CD14-positive monocyte (primary cell): ENCODE measurements around the gene TXNRD1. TPM values are rescaled to one million over a fixed set of nuclear protein-coding genes. Genes with fewer than 3 reads are reported as not detected.

Experiments used
- DNase-seq, 3 donors: peaks; one replicate each; pipeline ENCODE4 v3.0.0-alpha.2; 2011 to 2022
- H2AFZ ChIP-seq: 2 replicates; pipeline ENCODE4 v1.6.0; 2012; ENCODE audit warnings: mild to moderate bottlenecking, low read depth, low read length, inconsistent platforms; ENCODE audit not compliant: insufficient read depth, poor library complexity, severe bottlenecking
- H3K27ac ChIP-seq, 2 donors: 1 replicate in 1 of 2; 2 replicates in 1 of 2; pipeline ENCODE4 v1.5.1; 2012 to 2013; ENCODE audit warnings: low read length in 2 of 2, control low read depth in 1 of 2, inconsistent platforms in 1 of 2, low read depth in 1 of 2, mild to moderate bottlenecking in 1 of 2
- H3K27me3 ChIP-seq, 2 donors: one replicate each; pipeline versions ENCODE4 v1.6.0 to v1.6.1; 2011 to 2013; ENCODE audit warnings: low read length in 2 of 2; ENCODE audit not compliant: control insufficient read depth in 2 of 2, insufficient read depth in 2 of 2
- H3K36me3 ChIP-seq, 2 donors: replicated peaks in 1 of 2; 1 replicate in 1 of 2; 2 replicates in 1 of 2; pipeline versions ENCODE4 v1.5.1 to v1.6.1; 2012 to 2013; ENCODE audit warnings: low read length in 2 of 2, control low read depth in 1 of 2, inconsistent platforms in 1 of 2, mild to moderate bottlenecking in 1 of 2; ENCODE audit not compliant: insufficient read depth in 2 of 2, control insufficient read depth in 1 of 2
- H3K4me1 ChIP-seq, 2 donors: 1 replicate in 1 of 2; 2 replicates in 1 of 2; pipeline versions ENCODE4 v1.5.1 to v1.6.1; 2012 to 2013; ENCODE audit warnings: low read length in 2 of 2, control low read depth in 1 of 2, inconsistent platforms in 1 of 2, mild to moderate bottlenecking in 1 of 2, moderate library complexity in 1 of 2; ENCODE audit not compliant: insufficient read depth in 2 of 2, control insufficient read depth in 1 of 2
- H3K4me2 ChIP-seq: replicated peaks from 2 replicates; pipeline ENCODE3; 2012; ENCODE audit warnings: low read length, moderate library complexity, mild to moderate bottlenecking; ENCODE audit not compliant: poor library complexity, severe bottlenecking; ENCODE audit errors: extremely low read depth
- H3K4me3 ChIP-seq, 3 experiments: fragments of 200-600 bp in 1 of 3; sonication (generic) in 1 of 3; replicated peaks in 1 of 3; 1 replicate in 2 of 3; 2 replicates in 1 of 3; pipeline ENCODE4 v1.5.1; 2011 to 2013; ENCODE audit warnings: low read length in 3 of 3, mild to moderate bottlenecking in 3 of 3, control low read depth in 2 of 3, low read depth in 2 of 3, inconsistent platforms in 1 of 3, moderate library complexity in 1 of 3
- H3K79me2 ChIP-seq: 2 replicates; pipeline ENCODE4 v1.6.0; 2012; ENCODE audit warnings: mild to moderate bottlenecking, control low read depth, inconsistent platforms, low read length, moderate library complexity; ENCODE audit not compliant: insufficient read depth
- H3K9ac ChIP-seq: 2 replicates; pipeline ENCODE4 v1.6.0; 2017; ENCODE audit warnings: low read length, mild to moderate bottlenecking; ENCODE audit not compliant: insufficient read depth, poor library complexity, severe bottlenecking
- H3K9me3 ChIP-seq, 2 donors: replicated peaks in 1 of 2; 1 replicate in 1 of 2; 2 replicates in 1 of 2; pipeline versions ENCODE4 v1.5.1 to v1.6.1; 2012 to 2013; ENCODE audit warnings: low read length in 2 of 2, control low read depth in 1 of 2; ENCODE audit not compliant: control insufficient read depth in 1 of 2, insufficient read depth in 1 of 2
- H4K20me1 ChIP-seq: 2 replicates; pipeline ENCODE4 v1.6.0; 2012; ENCODE audit warnings: mild to moderate bottlenecking, low read length, control low read depth, moderate library complexity; ENCODE audit not compliant: insufficient read depth
- H3K27ac Mint-ChIP-seq, 7 donors: one replicate each; pipeline ENCODE4 v1.8.0; 2020; ENCODE audit warnings: mild to moderate bottlenecking in 7 of 7, mixed read lengths in 7 of 7, moderate library complexity in 6 of 7, inconsistent platforms in 2 of 7
- H3K27me3 Mint-ChIP-seq, 3 donors: one replicate each; pipeline ENCODE4 v1.8.0; 2021 to 2022; ENCODE audit warnings: low read depth in 3 of 3, mild to moderate bottlenecking in 3 of 3, mixed read lengths in 3 of 3, moderate library complexity in 3 of 3, inconsistent platforms in 1 of 3
- H3K36me3 Mint-ChIP-seq, 2 donors: one replicate each; pipeline ENCODE4 v1.8.0; 2020; ENCODE audit warnings: mixed read lengths in 2 of 2, inconsistent platforms in 1 of 2, mild to moderate bottlenecking in 1 of 2
- H3K4me1 Mint-ChIP-seq: one replicate; pipeline ENCODE4 v1.8.0; 2020; ENCODE audit warnings: mild to moderate bottlenecking, mixed read lengths
- H3K4me3 Mint-ChIP-seq, 2 donors: one replicate each; pipeline ENCODE4 v1.8.0; 2020; ENCODE audit warnings: mild to moderate bottlenecking in 2 of 2, mixed read lengths in 2 of 2, moderate library complexity in 1 of 2
- H3K9me3 Mint-ChIP-seq, 7 donors: one replicate each; pipeline ENCODE4 v1.8.0; 2020 to 2022; ENCODE audit warnings: mixed read lengths in 7 of 7, mild to moderate bottlenecking in 6 of 7, moderate library complexity in 6 of 7, inconsistent platforms in 2 of 7
- CTCF ChIP-seq: fragments of 200-600 bp; IDR thresholded peaks from one replicate; pipeline ENCODE4 v1.8.0; 2022; ENCODE audit warnings: antibody characterized with exemption, mild to moderate bottlenecking
- WGBS: methylation state at CpG from one replicate; pipeline ENCODE4 v1.1.5; 2013; ENCODE audit warnings: missing lambda C conversion rate; ENCODE audit not compliant: insufficient coverage; 5-methylcytosine and 5-hydroxymethylcytosine counted together
- intact Hi-C, 2 donors: fragments of 100-400 bp; cut with micrococcal nuclease; formaldehyde crosslinking; loops; one replicate each; pipeline versions ENCODE4 v1.15.0 to v1.15.1; 2023
- polyA plus RNA-seq, 3 donors: library from polyadenylated mRNA; depleted of rRNA in 1 of 3; unstranded in 2 of 3; stranded (reverse) in 1 of 3; fragments of 300-500 nt in 2 of 3; fragments of >200 nt in 1 of 3; fragmentation: Illumina TruSeq in 2 of 3; gene quantifications; 1 replicate in 2 of 3; 2 replicates in 1 of 3; pipeline ENCODE4 v1.2.3, GENCODE V29; 2012 to 2021

The TXNRD1 gene
- polyA plus RNA-seq, 3 donors: 26.9 to 46.1 (median 29.2) TPM

DNA sequence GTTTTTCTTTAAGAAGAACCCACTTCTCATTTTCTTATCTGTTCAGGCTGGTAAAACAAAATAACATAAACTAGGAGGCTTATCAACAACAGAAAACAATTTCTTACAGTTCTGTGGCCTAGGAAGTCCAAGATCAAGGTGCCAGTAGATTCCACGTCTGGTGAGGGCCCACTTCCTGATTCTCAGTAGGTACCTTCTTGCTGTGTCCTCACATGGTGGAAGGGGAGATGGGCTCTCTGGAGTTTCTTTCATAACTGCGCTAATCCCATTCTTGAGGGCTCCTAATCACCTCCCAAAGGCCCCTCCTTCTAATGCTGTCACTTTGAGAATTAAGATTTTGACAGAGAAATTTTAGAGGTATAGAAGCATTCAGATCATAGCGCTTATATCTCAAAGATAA lies 33.4 kb downstream of the TXNRD1 start:
- peaks cover 0 to 6% (median 3%) of the 10 kb centered on the region in 7 donors for H3K9me3 Mint-ChIP-seq
- no peaks in the 10 kb centered on the region for H3K4me1 ChIP-seq
- H3K36me3 ChIP-seq: no peaks in the 10 kb centered on the region
- no peak overlapping the region for H3K4me3 ChIP-seq
- H3K27me3 ChIP-seq: no peaks in the 10 kb centered on the region
- no peaks in the 10 kb centered on the region for H3K27me3 Mint-ChIP-seq
- no peak overlapping the region for H3K27ac Mint-ChIP-seq
- no peak for DNase-seq
- no peak overlapping the region for H2AFZ ChIP-seq
- no peaks in the 10 kb centered on the region for H3K9me3 ChIP-seq
- H3K4me1 Mint-ChIP-seq: peaks cover 11% of the 10 kb centered on the region
- H3K36me3 Mint-ChIP-seq: no peaks in the 10 kb centered on the region
- intact Hi-C loops: no loop called here
- H4K20me1 ChIP-seq: no peaks in the 10 kb centered on the region
- no peak overlapping the region for H3K9ac ChIP-seq
- no CpG with 5 or more reads among the region's 3 CpGs for WGBS
- H3K4me2 ChIP-seq: no peak overlapping the region
- no peaks in the 10 kb centered on the region for H3K79me2 ChIP-seq
- no peak overlapping the region for H3K27ac ChIP-seq
- no peak for TF ChIP-seq CTCF
- no peak overlapping the region for H3K4me3 Mint-ChIP-seq

DNA sequence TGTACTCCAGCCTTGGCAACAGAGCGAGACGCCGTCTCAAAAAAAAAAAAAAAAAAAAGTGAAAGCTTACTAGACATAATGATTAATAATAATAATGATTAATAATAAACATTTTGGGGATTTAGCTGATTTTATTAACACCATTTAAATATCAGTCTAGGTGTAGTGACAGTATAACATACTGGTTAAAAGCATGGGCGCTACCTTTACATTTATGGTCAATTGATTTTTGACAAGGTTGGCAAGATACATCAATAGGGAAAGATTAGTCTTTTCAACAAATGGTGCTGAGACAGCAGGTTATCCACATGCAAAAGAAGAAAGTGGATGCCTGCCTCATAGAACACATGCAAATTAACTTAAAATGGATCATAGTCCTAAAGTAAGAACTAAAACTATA lies 34.3 kb downstream of the TXNRD1 start:
- no peak overlapping the region for H2AFZ ChIP-seq
- no peak overlapping the region for H3K27ac ChIP-seq
- Mint-ChIP-seq H3K4me3 (no peak overlapping the region), H3K27ac (no peak overlapping the region), H3K36me3 (no peaks in the 10 kb centered on the region), H3K27me3 (no peaks in the 10 kb centered on the region), H3K4me1 (peaks cover 11% of the 10 kb centered on the region), H3K9me3 (peaks cover 0 to 6% (median 3%) of the 10 kb centered on the region in 7 donors)
- H3K9ac ChIP-seq: no peak overlapping the region
- H3K9me3 ChIP-seq: no peaks in the 10 kb centered on the region
- no peak overlapping the region for H3K4me2 ChIP-seq
- H3K36me3 ChIP-seq: no peaks in the 10 kb centered on the region
- H3K4me1 ChIP-seq: no peaks in the 10 kb centered on the region
- no peak for TF ChIP-seq CTCF
- intact Hi-C loops: no loop called here
- no peaks in the 10 kb centered on the region for H4K20me1 ChIP-seq
- H3K79me2 ChIP-seq: no peaks in the 10 kb centered on the region
- no CpG with 5 or more reads among the region's 4 CpGs for WGBS
- no peak for DNase-seq
- H3K4me3 ChIP-seq: no peak overlapping the region
- H3K27me3 ChIP-seq: no peaks in the 10 kb centered on the region
